H1 (cell line): Measurements from ENCODE around the gene ZNF513. TPM values are rescaled to one million over a fixed set of nuclear protein-coding genes. Genes with fewer than 3 reads are reported as not detected.

ENCODE experiments used
- BRCA1 ChIP-seq: IDR thresholded peaks from 2 replicates; pipeline ENCODE4 v1.6.1; 2012; ENCODE audit warnings: low read depth, low read length, improper control_type of control experiment
- GABPA ChIP-seq: IDR thresholded peaks from 2 replicates; pipeline ENCODE4 v1.6.1; 2011; ENCODE audit warnings: mild to moderate bottlenecking, low read length, moderate library complexity, borderline replicate concordance; ENCODE audit not compliant: insufficient read depth
- polyA plus RNA-seq, 7 experiments: library from polyadenylated mRNA; depleted of rRNA in 3 of 7; stranded (reverse) in 5 of 7; unstranded in 2 of 7; fragments of >200 nt in 5 of 7; fragments of 200-250 nt in 2 of 7; gene quantifications; 1 replicate in 5 of 7; 2 replicates in 1 of 7; 4 replicates in 1 of 7; pipeline versions ENCODE4 v1.2.1 to v1.2.3, GENCODE V29; 2011 to 2013; ENCODE audit warnings: missing spikeins in 2 of 7, mixed read lengths in 2 of 7
- total RNA-seq: library from RNA; stranded (reverse); fragmentation: NEBNext Ultra II Directional; extraction: Animal tissue kit (Norgen Biotek cat#: 25700); gene quantifications from 2 replicates; pipeline ENCODE4 v1.2.1, GENCODE V29; 2021

The ZNF513 gene
- total and polyA plus RNA-seq, 2 of the 8 experiments (the other 6 are each of a cell fraction or from before 2014, with no cell fraction given) = 17.3 to 29.5 TPM

GRCh38 chr2:27376151-27376865 lies 4.2 kb downstream of the ZNF513 start (continued):
- TF ChIP-seq BRCA1 (no peak), GABPA (no peak)
